Smooth muscle cell (in vitro differentiated cells): ENCODE results near the gene CEP20. TPM values are rescaled to one million over a fixed set of nuclear protein-coding genes. Genes with fewer than 3 reads are reported as not detected.

Experiments used
- DNase-seq: peaks from one replicate; lab custom pipeline; 2025; ENCODE audit not compliant: unreplicated experiment; lab: John Stamatoyannopoulos, UW
- H2AFZ ChIP-seq: fragments of 200-600 bp; sonication (generic); 2 replicates; pipeline ENCODE4 v1.6.0; 2016; ENCODE audit warnings: antibody characterized with exemption, low read depth, mild to moderate bottlenecking
- H3F3A ChIP-seq: fragments of 200-600 bp; sonication (generic); 2 replicates; pipeline ENCODE4 v1.6.0; 2017; ENCODE audit warnings: antibody characterized with exemption, low read depth
- H3K27ac ChIP-seq: fragments of 200-600 bp; sonication (generic); 2 replicates; pipeline ENCODE4 v1.5.1; 2016; ENCODE audit warnings: low read depth, mild to moderate bottlenecking
- H3K27me3 ChIP-seq: fragments of 200-600 bp; sonication (generic); 2 replicates; pipeline ENCODE4 v1.6.1; 2016; ENCODE audit warnings: low read depth, mild to moderate bottlenecking
- H3K36me3 ChIP-seq: fragments of 200-600 bp; sonication (generic); 2 replicates; pipeline ENCODE4 v1.5.1; 2016; ENCODE audit warnings: low read depth
- H3K4me1 ChIP-seq: fragments of 200-600 bp; sonication (generic); 2 replicates; pipeline ENCODE4 v1.5.1; 2016; ENCODE audit warnings: low read depth
- H3K4me2 ChIP-seq: fragments of 200-600 bp; sonication (generic); 2 replicates; pipeline ENCODE4 v1.6.0; 2016; ENCODE audit warnings: mild to moderate bottlenecking
- H3K4me3 ChIP-seq: fragments of 200-600 bp; sonication (generic); 2 replicates; pipeline ENCODE4 v1.5.1; 2016; ENCODE audit warnings: mild to moderate bottlenecking
- H3K79me2 ChIP-seq: fragments of 200-600 bp; sonication (generic); 2 replicates; pipeline ENCODE4 v1.6.0; 2016; ENCODE audit warnings: low read depth, mild to moderate bottlenecking
- H3K9ac ChIP-seq: fragments of 200-600 bp; sonication (generic); 2 replicates; pipeline ENCODE4 v1.6.0; 2016; ENCODE audit warnings: low read depth
- H3K9me3 ChIP-seq: fragments of 200-600 bp; sonication (generic); replicated peaks from 2 replicates; pipeline ENCODE4 v1.5.1; 2016; ENCODE audit warnings: low read depth
- H4K20me1 ChIP-seq: fragments of 200-600 bp; sonication (generic); 2 replicates; pipeline ENCODE4 v1.6.0; 2016; ENCODE audit warnings: low read depth
- CTCF ChIP-seq: fragments of 200-600 bp; sonication (generic); IDR thresholded peaks from 2 replicates; pipeline ENCODE4 v1.5.1; 2017; ENCODE audit warnings: borderline replicate concordance, mild to moderate bottlenecking, antibody characterized with exemption; ENCODE audit not compliant: insufficient read depth, poor library complexity, severe bottlenecking
- WGBS: methylation state at CpG from one replicate; pipeline ENCODE4 v1.1.7; 2016; ENCODE audit warnings: low lambda C conversion rate; 5-methylcytosine and 5-hydroxymethylcytosine counted together
- polyA plus RNA-seq: library from polyadenylated mRNA; unstranded; fragments of >200 nt; fragmentation: Nextera tagmentation; extraction: Ambion mirVana; gene quantifications from 2 replicates; pipeline ENCODE4 v1.2.1, GENCODE V29; 2016
- total RNA-seq: library from RNA; depleted of rRNA; stranded (reverse); fragments of >200 nt; gene quantifications from 2 replicates; pipeline ENCODE4 v1.2.3, GENCODE V29; 2014

CEP20 gene
- total and polyA plus RNA-seq, 2 experiments from 2014 or later, result 29.0 to 38.4 TPM

GRCh38 chr16:15829460-15829859 is 58.9 kb downstream of the CEP20 start:
- H3K9ac ChIP-seq, result no peak overlapping the region
- TF ChIP-seq CTCF, result no peak
- WGBS, result 72% methylated on average over 9 of the region's 9 CpGs
- H4K20me1 ChIP-seq, result no peaks in the 10 kb centered on the region
- H3K4me3 ChIP-seq, result no peak overlapping the region
- no peaks in the 10 kb centered on the region for H3F3A ChIP-seq
- no peak overlapping the region for H2AFZ ChIP-seq
- H3K9me3 ChIP-seq, result no peaks in the 10 kb centered on the region
- H3K27ac ChIP-seq, result no peak overlapping the region
- H3K4me2 ChIP-seq, result no peak overlapping the region
- H3K36me3 ChIP-seq, result no peaks in the 10 kb centered on the region
- H3K79me2 ChIP-seq, result no peaks in the 10 kb centered on the region
- no peaks in the 10 kb centered on the region for H3K4me1 ChIP-seq
- DNase-seq, result no peak
- peaks cover 84% of the 10 kb centered on the region for H3K27me3 ChIP-seq

- no peaks in the 10 kb centered on the region for H3K9me3 ChIP-seq
- H3K4me3 ChIP-seq, result no peak overlapping the region
- no peak overlapping the region for H3K9ac ChIP-seq
- no peaks in the 10 kb centered on the region for H3F3A ChIP-seq
- WGBS, result 90% methylated on average over 11 of the region's 11 CpGs
- H3K79me2 ChIP-seq, result no peaks in the 10 kb centered on the region
- H2AFZ ChIP-seq, result no peak overlapping the region
- no peak overlapping the region for H3K27ac ChIP-seq
- H3K4me1 ChIP-seq, result no peaks in the 10 kb centered on the region
- DNase-seq, result no peak
- H3K36me3 ChIP-seq, result no peaks in the 10 kb centered on the region
- H3K27me3 ChIP-seq, result peaks cover 86% of the 10 kb centered on the region
- no peaks in the 10 kb centered on the region for H4K20me1 ChIP-seq
- no peak for TF ChIP-seq CTCF
- H3K4me2 ChIP-seq, result no peak overlapping the region
Measured at GRCh38 chr16:15827709-15828343, 60.6 kb downstream of the CEP20 start.

- no peak overlapping the region for H2AFZ ChIP-seq
- H4K20me1 ChIP-seq, result no peaks in the 10 kb centered on the region
- H3K27me3 ChIP-seq, result peaks cover 87% of the 10 kb centered on the region
- H3K79me2 ChIP-seq, result no peaks in the 10 kb centered on the region
- DNase-seq, result no peak
- H3K36me3 ChIP-seq, result no peaks in the 10 kb centered on the region
- no peak for TF ChIP-seq CTCF
- no peaks in the 10 kb centered on the region for H3K4me1 ChIP-seq
- no peak overlapping the region for H3K4me2 ChIP-seq
- no peaks in the 10 kb centered on the region for H3K9me3 ChIP-seq
- no peaks in the 10 kb centered on the region for H3F3A ChIP-seq
- H3K27ac ChIP-seq, result no peak overlapping the region
- WGBS, result 93% methylated on average over 7 of the region's 7 CpGs
- no peak overlapping the region for H3K4me3 ChIP-seq
- no peak overlapping the region for H3K9ac ChIP-seq
Measured at GRCh38 chr16:15827299-15827698, 61.1 kb downstream of the CEP20 start.

GRCh38 chr16:15825750-15826305 is 62.6 kb downstream of the CEP20 start:
- no peak overlapping the region for H3K27ac ChIP-seq
- H3K79me2 ChIP-seq, result no peaks in the 10 kb centered on the region
- H3K4me2 ChIP-seq, result no peak overlapping the region
- DNase-seq, result no peak
- H3K4me1 ChIP-seq, result no peaks in the 10 kb centered on the region
- no peak overlapping the region for H2AFZ ChIP-seq
- H3K9ac ChIP-seq, result no peak overlapping the region
- no peaks in the 10 kb centered on the region for H4K20me1 ChIP-seq
- no peaks in the 10 kb centered on the region for H3F3A ChIP-seq
- peaks cover 82% of the 10 kb centered on the region for H3K27me3 ChIP-seq
- 75% methylated on average over 9 of the region's 9 CpGs for WGBS
- no peaks in the 10 kb centered on the region for H3K36me3 ChIP-seq
- no peak for TF ChIP-seq CTCF
- no peak overlapping the region for H3K4me3 ChIP-seq
- H3K9me3 ChIP-seq, result no peaks in the 10 kb centered on the region
